Large intestine (tissue), 3 donors: ENCODE data around the gene YTHDF1. TPM values are rescaled to one million over a fixed set of nuclear protein-coding genes. Genes with fewer than 3 reads are reported as not detected.

Experiments
- DNase-seq, 2 donors: peaks; one replicate each; pipeline versions ENCODE4 v3.0.0 to v3.0.0-alpha.2; 2013
- H3K27ac ChIP-seq: one replicate; pipeline ENCODE4 v1.5.1; 2013; ENCODE audit warnings: low read length
- H3K27me3 ChIP-seq: 2 replicates; pipeline ENCODE4 v1.6.1; 2013; ENCODE audit warnings: low read length; ENCODE audit not compliant: control insufficient read depth, insufficient read depth
- H3K36me3 ChIP-seq: 2 replicates; pipeline ENCODE4 v1.6.1; 2013; ENCODE audit warnings: low read length; ENCODE audit not compliant: control insufficient read depth, insufficient read depth
- H3K4me1 ChIP-seq: one replicate; pipeline ENCODE4 v1.6.1; 2013; ENCODE audit warnings: low read length; ENCODE audit not compliant: control insufficient read depth, insufficient read depth
- H3K4me3 ChIP-seq: one replicate; pipeline ENCODE4 v1.5.1; 2013; ENCODE audit warnings: low read length
- H3K9me3 ChIP-seq: one replicate; pipeline ENCODE4 v1.6.1; 2013; ENCODE audit warnings: mild to moderate bottlenecking, low read depth, low read length, moderate library complexity; ENCODE audit not compliant: control insufficient read depth
- WGBS: methylation state at CpG from one replicate; pipeline ENCODE4 v1.1.5; 2013; ENCODE audit warnings: low lambda C conversion rate; ENCODE audit not compliant: insufficient coverage; 5-methylcytosine and 5-hydroxymethylcytosine counted together
- polyA plus RNA-seq: library from polyadenylated mRNA; unstranded; fragments of 120-200 nt; gene quantifications from one replicate; pipeline ENCODE4 v1.2.1, GENCODE V29; 2013

YTHDF1 gene
- polyA plus RNA-seq, 1 donor: 35.4 TPM

DNA sequence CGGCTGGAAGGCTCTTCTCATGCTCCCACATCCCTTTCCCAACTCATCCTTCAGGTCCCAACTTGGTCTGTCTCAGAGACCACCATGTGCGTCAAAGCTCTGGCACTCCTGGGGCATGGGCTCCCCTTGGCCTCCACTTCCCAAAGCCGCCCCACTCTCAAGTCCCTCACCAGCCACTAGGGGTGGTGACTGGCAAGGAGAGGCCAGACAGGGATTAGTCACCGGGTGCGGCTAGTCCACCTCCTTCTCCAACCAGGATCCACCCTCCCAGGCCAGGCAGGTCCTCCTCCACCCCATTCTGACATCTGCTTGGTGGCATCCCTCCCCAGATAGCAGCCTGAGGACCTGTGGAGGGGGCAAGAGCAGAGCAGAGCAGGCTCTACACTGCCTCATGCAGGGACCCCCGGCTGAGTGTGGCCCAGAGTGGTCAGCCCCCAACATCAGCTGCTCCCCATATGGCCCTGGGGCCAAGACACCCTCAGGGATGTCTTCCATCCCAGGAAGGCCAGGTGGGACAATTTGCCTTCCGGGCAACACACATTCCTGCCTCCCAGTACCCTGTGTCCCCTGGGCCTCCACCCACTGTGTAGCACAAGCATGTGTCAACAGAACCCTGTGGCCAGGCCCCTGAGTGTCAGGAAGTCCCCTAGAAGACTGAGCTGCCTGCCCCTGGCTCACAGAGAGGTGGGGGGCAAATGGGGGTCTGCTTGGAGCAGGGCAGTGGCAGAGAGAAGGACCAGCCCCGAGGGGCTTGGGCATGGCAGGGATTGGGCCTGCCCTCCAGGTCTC lies 29.2 kb downstream of the YTHDF1 start:
- no peak for DNase-seq
- H3K4me1 ChIP-seq: no peaks in the 10 kb centered on the region
- no peaks in the 10 kb centered on the region for H3K36me3 ChIP-seq
- H3K27me3 ChIP-seq: peaks cover 14% of the 10 kb centered on the region
- H3K27ac ChIP-seq: no peak overlapping the region
- no peaks in the 10 kb centered on the region for H3K9me3 ChIP-seq
- no CpG with 5 or more reads among the region's 8 CpGs for WGBS
- H3K4me3 ChIP-seq: no peak overlapping the region

- Histone ChIP-seq H3K27me3 (peaks cover 20% of the 10 kb centered on the region), H3K4me3 (no peak overlapping the region), H3K36me3 (no peaks in the 10 kb centered on the region), H3K27ac (no peak overlapping the region), H3K9me3 (no peaks in the 10 kb centered on the region), H3K4me1 (no peaks in the 10 kb centered on the region)
- no CpG with 5 or more reads among the region's 8 CpGs for WGBS
- DNase-seq: no peak
Measured at GRCh38 chr20:63186084-63186483, 29.8 kb downstream of the YTHDF1 start.

- H3K36me3 ChIP-seq: no peaks in the 10 kb centered on the region
- H3K27me3 ChIP-seq: peaks cover 28% of the 10 kb centered on the region
- WGBS: no CpG with 5 or more reads among the region's 21 CpGs
- no peak overlapping the region for H3K4me3 ChIP-seq
- no peaks in the 10 kb centered on the region for H3K4me1 ChIP-seq
- no peak overlapping the region for H3K27ac ChIP-seq
- no peak for DNase-seq
- no peaks in the 10 kb centered on the region for H3K9me3 ChIP-seq
Measured at GRCh38 chr20:63185215-63185796, 30.6 kb downstream of the YTHDF1 start.

DNA sequence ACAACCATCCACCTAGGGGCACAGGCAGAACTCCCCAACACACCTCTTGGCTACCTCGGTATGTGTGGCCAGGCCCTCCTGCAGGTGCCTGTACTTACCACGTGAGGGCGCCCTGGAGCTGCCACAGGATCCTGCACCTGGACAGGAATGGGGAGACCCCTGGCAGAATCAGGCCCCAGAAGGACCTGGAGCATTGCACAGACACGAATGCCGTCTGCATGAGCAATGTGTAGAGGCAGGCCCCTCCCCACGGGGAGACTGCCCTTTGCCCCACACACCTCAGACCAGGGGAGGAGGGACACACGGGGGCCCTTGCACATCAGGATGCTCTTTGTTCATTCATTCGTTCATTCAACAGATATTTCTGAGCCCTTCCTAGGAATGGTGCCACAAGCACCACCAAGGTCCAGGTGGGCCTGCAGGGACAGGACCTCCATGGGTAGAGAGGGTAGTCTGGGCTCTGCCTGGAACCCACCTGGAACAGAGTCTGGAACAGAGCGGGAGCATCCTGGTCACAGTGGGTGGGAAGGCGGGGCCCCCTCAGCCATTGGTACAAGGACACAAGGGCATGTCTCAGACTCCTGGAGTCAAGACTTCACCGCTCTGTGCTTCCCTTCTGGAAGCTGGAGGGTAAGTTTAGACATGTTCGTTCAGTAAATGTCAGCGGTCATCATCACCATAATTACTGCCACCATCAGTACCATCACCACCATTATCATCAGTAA lies 32.3 kb downstream of the YTHDF1 start:
- Histone ChIP-seq H3K27me3 (peaks cover 43% of the 10 kb centered on the region), H3K9me3 (no peaks in the 10 kb centered on the region), H3K36me3 (no peaks in the 10 kb centered on the region), H3K4me3 (no peak overlapping the region), H3K4me1 (no peaks in the 10 kb centered on the region), H3K27ac (no peak overlapping the region)
- no CpG with 5 or more reads among the region's 13 CpGs for WGBS
- DNase-seq: no peak

- Histone ChIP-seq H3K27ac (no peak overlapping the region), H3K36me3 (no peaks in the 10 kb centered on the region), H3K9me3 (no peaks in the 10 kb centered on the region), H3K27me3 (peaks cover 48% of the 10 kb centered on the region), H3K4me1 (no peaks in the 10 kb centered on the region), H3K4me3 (no peak overlapping the region)
- no peak for DNase-seq
- WGBS: no CpG with 5 or more reads among the region's 9 CpGs
Measured at GRCh38 chr20:63182946-63183415, 33.0 kb downstream of the YTHDF1 start.

DNA sequence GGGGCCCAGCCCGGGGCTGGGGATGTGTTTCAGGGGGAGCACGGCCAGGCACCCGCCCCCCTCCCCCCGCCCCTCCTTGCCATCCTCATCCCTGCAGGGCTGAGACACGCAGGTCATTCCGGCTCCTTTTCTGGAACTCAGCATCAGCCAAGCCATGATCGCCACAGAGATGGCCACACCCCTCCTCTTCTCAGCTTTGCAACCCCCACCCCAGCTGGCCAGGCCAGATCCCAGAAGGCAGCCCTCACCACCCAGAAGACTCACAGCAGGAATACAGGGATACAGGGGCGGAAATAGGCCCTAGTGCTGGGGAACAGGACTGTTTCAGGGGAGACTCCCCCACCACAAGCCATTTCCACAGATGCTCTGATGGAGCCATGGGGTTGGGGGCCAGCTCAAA lies 33.5 kb downstream of the YTHDF1 start:
- DNase-seq: no peak
- H3K36me3 ChIP-seq: no peaks in the 10 kb centered on the region
- no CpG with 5 or more reads among the region's 8 CpGs for WGBS
- no peaks in the 10 kb centered on the region for H3K9me3 ChIP-seq
- no peak overlapping the region for H3K27ac ChIP-seq
- H3K4me1 ChIP-seq: no peaks in the 10 kb centered on the region
- H3K27me3 ChIP-seq: peaks cover 51% of the 10 kb centered on the region
- no peak overlapping the region for H3K4me3 ChIP-seq

DNA sequence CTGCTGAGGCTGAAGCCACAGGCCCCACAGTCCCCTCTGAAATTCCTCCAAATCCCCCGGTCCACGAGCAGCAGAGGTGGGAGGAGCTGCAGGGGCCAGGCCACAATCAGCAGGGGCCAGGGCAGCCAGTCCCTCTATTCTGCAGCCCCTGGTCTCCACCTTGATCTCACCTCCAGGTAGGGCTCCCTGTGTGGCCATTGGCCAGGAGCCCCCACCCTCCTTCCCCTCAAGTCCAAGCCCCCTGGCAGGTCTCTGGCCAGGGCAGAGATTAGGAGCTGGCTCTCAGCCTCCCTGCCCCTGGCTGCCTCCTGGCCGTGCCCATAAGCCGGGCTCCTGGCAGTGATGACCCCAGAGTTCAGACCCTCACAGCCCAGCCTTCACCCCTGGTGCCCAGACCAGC lies 34.7 kb downstream of the YTHDF1 start:
- WGBS: no CpG with 5 or more reads among the region's 4 CpGs
- peaks cover 61% of the 10 kb centered on the region for H3K27me3 ChIP-seq
- no peaks in the 10 kb centered on the region for H3K4me1 ChIP-seq
- no peak overlapping the region for H3K4me3 ChIP-seq
- peaks cover 6% of the 10 kb centered on the region for H3K9me3 ChIP-seq
- H3K27ac ChIP-seq: no peak overlapping the region
- H3K36me3 ChIP-seq: no peaks in the 10 kb centered on the region
- no peak for DNase-seq

GRCh38 chr20:63180569-63181185 lies 35.3 kb downstream of the YTHDF1 start:
- Histone ChIP-seq H3K27ac (no peak overlapping the region), H3K4me3 (no peak overlapping the region), H3K9me3 (peaks cover 6% of the 10 kb centered on the region), H3K36me3 (no peaks in the 10 kb centered on the region), H3K4me1 (no peaks in the 10 kb centered on the region), H3K27me3 (peaks cover 66% of the 10 kb centered on the region)
- DNase-seq: no peak
- no CpG with 5 or more reads among the region's 11 CpGs for WGBS

DNA sequence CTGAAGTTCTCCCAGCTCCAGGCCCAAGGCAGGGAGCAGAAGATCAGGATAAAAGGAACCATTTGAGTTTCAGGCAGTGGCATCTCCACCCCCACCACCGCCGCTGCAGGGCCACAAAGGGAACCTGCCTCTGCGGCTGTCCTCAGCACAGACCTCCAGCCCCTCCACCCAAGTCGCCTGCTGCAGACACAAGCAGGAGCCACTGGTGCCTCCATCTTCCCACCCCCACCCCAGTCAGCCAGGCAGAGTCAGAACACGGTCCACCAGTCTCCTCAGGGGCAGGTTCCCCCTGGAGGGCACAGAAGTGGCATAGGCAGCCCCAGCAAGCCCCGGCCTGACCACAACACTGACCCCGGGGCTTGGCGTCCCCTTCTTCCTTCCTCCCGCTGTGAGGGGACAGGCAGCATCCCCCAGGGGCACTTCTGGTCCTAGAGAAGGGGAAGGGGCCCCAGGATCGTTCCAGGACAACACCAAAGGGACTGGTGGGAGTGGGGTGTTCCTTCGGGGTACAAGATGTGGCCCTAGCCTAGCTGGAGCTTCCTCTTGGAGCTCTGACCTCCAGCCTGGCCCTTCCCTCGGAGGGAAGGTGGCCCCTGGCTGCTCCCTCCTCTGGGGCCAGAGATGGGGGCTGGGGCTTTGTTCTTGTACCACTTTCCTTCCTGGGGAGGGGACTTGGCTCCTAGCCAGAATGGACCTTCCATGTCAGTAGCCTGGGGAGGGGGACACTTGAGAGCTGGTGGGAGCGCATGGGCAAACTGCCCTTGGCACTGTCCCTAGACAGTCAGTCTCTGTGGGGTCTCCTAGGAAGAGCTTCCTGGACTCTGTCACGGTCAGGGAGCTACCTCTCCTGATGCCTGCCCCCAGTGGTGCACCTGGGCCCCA lies 36.0 kb downstream of the YTHDF1 start:
- H3K9me3 ChIP-seq: peaks cover 6% of the 10 kb centered on the region
- no peak for DNase-seq
- H3K27me3 ChIP-seq: peaks cover 74% of the 10 kb centered on the region
- H3K4me1 ChIP-seq: no peaks in the 10 kb centered on the region
- no CpG with 5 or more reads among the region's 14 CpGs for WGBS
- H3K27ac ChIP-seq: no peak overlapping the region
- no peak overlapping the region for H3K4me3 ChIP-seq
- H3K36me3 ChIP-seq: no peaks in the 10 kb centered on the region
